ENCODE results near the gene JPT1.
"Not testable (repeated sequence)": the region's sequence is repeated elsewhere in the genome, so short reads cannot be mapped to it uniquely, and the experiment has no call there.

Gene JPT1

GRCh38 chr17:75155191-75155601 lies 884 bp upstream of the JPT1 start:
- no peak for DNase-seq

- peak; percentile 58 for DNase-seq
These were observed 525 bp downstream of the JPT1 start for GRCh38 chr17:75153780-75154194.

- peak; percentile 45 for DNase-seq
These were observed 1.2 kb downstream of the JPT1 start for GRCh38 chr17:75152922-75153779.

GRCh38 chr17:75152523-75152921 lies 1.8 kb downstream of the JPT1 start:
- DNase-seq = no peak

GRCh38 chr17:75151930-75152329 lies 2.4 kb downstream of the JPT1 start:
- no peak for DNase-seq

- DNase-seq = no peak
These were observed 6.3 kb downstream of the JPT1 start for GRCh38 chr17:75147878-75148546.

GRCh38 chr17:75146592-75146991 lies 7.7 kb downstream of the JPT1 start:
- DNase-seq = no peak

GRCh38 chr17:75144816-75145512 lies 9.3 kb downstream of the JPT1 start:
- DNase-seq = no peak

- no peak for DNase-seq
These were observed 11.9 kb downstream of the JPT1 start for GRCh38 chr17:75142236-75142971.

- no peak for DNase-seq
These were observed 15.8 kb downstream of the JPT1 start for GRCh38 chr17:75138519-75138918.

GRCh38 chr17:75137762-75138161 lies 16.6 kb downstream of the JPT1 start:
- not testable (repeated sequence) for DNase-seq

- no peak for DNase-seq
These were observed 18.4 kb downstream of the JPT1 start for GRCh38 chr17:75135946-75136345.

- DNase-seq = no peak
These were observed 18.9 kb downstream of the JPT1 start for GRCh38 chr17:75135452-75135851.

GRCh38 chr17:75133607-75134347 lies 20.5 kb downstream of the JPT1 start:
- DNase-seq = not testable (repeated sequence)

GRCh38 chr17:75133001-75133400 lies 21.3 kb downstream of the JPT1 start:
- no peak for DNase-seq

- DNase-seq = not testable (repeated sequence)
These were observed 22.0 kb downstream of the JPT1 start for GRCh38 chr17:75132018-75133000.

- DNase-seq = peak; percentile 90
These were observed 22.9 kb downstream of the JPT1 start, which contains the start of gene NT5C for GRCh38 chr17:75131278-75132017. Gene NT5C, minus strand, starts transcription at chr17:75131742. Its CDS starts 35 bp downstream, at chr17:75131707.

GRCh38 chr17:75130632-75131277 lies 23.6 kb downstream of the JPT1 start:
- DNase-seq = peak; percentile 72

- no peak for DNase-seq
These were observed 24.2 kb downstream of the JPT1 start for GRCh38 chr17:75130059-75130631.

Measured in left hindlimb (tissue), 1 donor.